Measurements from ENCODE around the gene CLCN2. TPM values are rescaled to one million over a fixed set of nuclear protein-coding genes. Genes with fewer than 3 reads are reported as not detected.
A peak's percentile ranks its signal among the peaks of the same experiment; 100 is the strongest.

CLCN2 gene
- total RNA-seq, 4 donors from 2014 or later = 1.8 to 3.4 (median 2.7) TPM

DNA sequence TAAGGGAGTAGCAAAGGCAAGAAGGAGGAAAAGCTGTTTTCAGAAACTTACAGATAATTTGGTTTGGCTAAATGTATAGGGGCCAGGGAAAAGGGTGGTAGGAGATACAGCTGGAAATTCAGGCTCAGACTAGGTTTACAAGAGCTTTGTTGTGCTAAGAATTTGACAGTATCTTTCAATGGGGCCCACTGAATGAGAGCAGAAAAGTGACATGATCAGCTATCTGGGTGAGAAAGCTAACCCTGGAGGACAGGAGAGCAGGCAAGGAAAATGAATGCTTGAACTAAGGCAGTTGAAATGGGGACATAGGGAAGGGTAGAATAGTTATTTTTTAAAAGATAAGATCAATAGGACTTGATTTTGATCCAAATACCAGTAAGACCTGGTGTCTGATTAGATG lies 49.8 kb downstream of the CLCN2 start:
- TF ChIP-seq EP300 (IDR thresholded peaks at IDR 0.05) (no peak), POLR2A (IDR thresholded peaks at IDR 0.05; ENCODE audit: low read depth) (no peak), POLR2AphosphoS5 (IDR thresholded peaks at IDR 0.05) (no peak)
- TF ChIP-seq, protein P1, sequence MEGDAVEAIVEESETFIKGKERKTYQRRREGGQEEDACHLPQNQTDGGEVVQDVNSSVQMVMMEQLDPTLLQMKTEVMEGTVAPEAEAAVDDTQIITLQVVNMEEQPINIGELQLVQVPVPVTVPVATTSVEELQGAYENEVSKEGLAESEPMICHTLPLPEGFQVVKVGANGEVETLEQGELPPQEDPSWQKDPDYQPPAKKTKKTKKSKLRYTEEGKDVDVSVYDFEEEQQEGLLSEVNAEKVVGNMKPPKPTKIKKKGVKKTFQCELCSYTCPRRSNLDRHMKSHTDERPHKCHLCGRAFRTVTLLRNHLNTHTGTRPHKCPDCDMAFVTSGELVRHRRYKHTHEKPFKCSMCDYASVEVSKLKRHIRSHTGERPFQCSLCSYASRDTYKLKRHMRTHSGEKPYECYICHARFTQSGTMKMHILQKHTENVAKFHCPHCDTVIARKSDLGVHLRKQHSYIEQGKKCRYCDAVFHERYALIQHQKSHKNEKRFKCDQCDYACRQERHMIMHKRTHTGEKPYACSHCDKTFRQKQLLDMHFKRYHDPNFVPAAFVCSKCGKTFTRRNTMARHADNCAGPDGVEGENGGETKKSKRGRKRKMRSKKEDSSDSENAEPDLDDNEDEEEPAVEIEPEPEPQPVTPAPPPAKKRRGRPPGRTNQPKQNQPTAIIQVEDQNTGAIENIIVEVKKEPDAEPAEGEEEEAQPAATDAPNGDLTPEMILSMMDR (IDR thresholded peaks at IDR 0.05) = no peak
- no peak overlapping the region for H3K4me3 ChIP-seq
- peaks cover 15 to 19% (median 17%) of the 10 kb centered on the region in 4 donors for H3K4me1 ChIP-seq
- no peaks in the 10 kb centered on the region for H3K9me3 ChIP-seq
- H3K36me3 ChIP-seq = peaks cover 19 to 41% (median 34%) of the 10 kb centered on the region in 4 donors
- no peak overlapping the region for H3K27ac ChIP-seq (replicated peaks in 1 of 4)
- intact Hi-C loops (cut with DNase I) = no loop called here
- H3K27me3 ChIP-seq = no peaks in the 10 kb centered on the region
- DNase-seq (ENCODE audit: extremely low spot score) = no peak

- peaks cover 46 to 61% (median 59%) of the 10 kb centered on the region in 4 donors for H3K36me3 ChIP-seq
- TF ChIP-seq POLR2A (IDR thresholded peaks at IDR 0.05; ENCODE audit: low read depth) (no peak), POLR2AphosphoS5 (IDR thresholded peaks at IDR 0.05) (no peak), EP300 (IDR thresholded peaks at IDR 0.05) (no peak)
- TF ChIP-seq, protein P1 (IDR thresholded peaks at IDR 0.05) = no peak
- intact Hi-C loops (cut with DNase I) = no loop called here
- 72% methylated on average over 7 of the region's 7 CpGs for WGBS
- H3K4me1 ChIP-seq = peaks cover 0 to 2% (median under 1%) of the 10 kb centered on the region in 4 donors
- H3K4me3 ChIP-seq = no peak overlapping the region
- no peaks in the 10 kb centered on the region for H3K27me3 ChIP-seq
- no peaks in the 10 kb centered on the region for H3K9me3 ChIP-seq
- DNase-seq (ENCODE audit: extremely low spot score) = no peak
- no peak overlapping the region for H3K27ac ChIP-seq (replicated peaks in 1 of 4)
Measured at GRCh38 chr3:184308744-184309143, 52.7 kb downstream of the CLCN2 start.

DNA sequence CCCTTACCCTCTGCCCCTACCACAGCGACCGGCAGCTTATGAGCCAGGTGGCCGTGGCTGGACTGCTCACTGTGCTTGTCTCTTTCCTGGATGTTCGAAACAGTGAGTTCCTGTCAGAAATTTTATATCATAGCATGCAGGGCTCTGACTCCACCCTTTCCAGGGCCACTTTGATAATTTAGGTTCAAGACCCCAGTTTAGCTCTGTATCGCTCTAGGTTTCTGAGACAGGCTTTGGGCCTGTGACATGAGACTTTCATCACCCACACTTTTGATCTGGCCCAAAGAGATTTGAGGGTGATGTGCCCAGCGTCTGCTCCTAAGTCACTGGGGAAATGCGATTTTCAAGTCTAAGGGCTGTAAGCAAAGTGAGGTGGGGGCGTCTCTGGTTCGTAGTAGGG lies 53.5 kb downstream of the CLCN2 start:
- 92% methylated on average over 9 of the region's 9 CpGs for WGBS
- TF ChIP-seq EP300 (IDR thresholded peaks at IDR 0.05) (no peak), POLR2AphosphoS5 (IDR thresholded peaks at IDR 0.05) (no peak)
- TF ChIP-seq, protein P1 (IDR thresholded peaks at IDR 0.05) = no peak
- no peaks in the 10 kb centered on the region for H3K4me1 ChIP-seq
- H3K27ac ChIP-seq (replicated peaks in 1 of 4) = no peak overlapping the region
- no peak for DNase-seq (ENCODE audit: extremely low spot score)
- peaks cover 54 to 69% (median 67%) of the 10 kb centered on the region in 4 donors for H3K36me3 ChIP-seq
- H3K4me3 ChIP-seq = no peak overlapping the region
- no peaks in the 10 kb centered on the region for H3K9me3 ChIP-seq
- no peaks in the 10 kb centered on the region for H3K27me3 ChIP-seq
- intact Hi-C loops (cut with DNase I) = no loop called here

DNA sequence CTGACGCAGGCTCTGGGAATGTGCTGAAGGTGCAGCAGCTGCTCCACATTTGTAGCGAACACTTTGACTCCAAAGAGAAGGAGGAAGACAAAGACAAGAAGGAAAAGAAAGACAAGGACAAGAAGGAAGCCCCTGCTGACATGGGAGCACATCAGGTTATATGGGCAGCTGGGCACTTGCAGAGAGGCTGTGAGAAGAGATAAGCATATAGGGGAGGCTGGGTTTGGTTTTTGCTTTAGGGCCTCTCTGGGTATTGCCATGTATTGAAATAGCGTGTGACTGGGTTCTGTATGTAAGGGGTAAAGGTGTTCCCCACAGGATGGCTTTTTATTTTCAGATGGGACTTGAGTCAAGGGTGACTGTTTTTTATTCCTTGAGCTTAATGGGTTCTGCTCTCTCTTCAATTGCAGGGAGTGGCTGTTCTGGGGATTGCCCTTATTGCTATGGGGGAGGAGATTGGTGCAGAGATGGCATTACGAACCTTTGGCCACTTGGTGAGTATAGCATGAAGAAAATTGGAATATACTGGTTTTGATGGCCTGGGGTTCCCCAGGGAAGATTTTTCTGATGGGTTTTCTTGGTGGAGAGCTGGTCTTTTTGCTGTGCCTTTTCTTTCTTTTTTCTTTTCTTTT lies 54.9 kb downstream of the CLCN2 start:
- DNase-seq (ENCODE audit: extremely low spot score) = no peak
- Histone ChIP-seq H3K27ac (replicated peaks in 1 of 4) (no peak overlapping the region), H3K27me3 (no peaks in the 10 kb centered on the region), H3K4me3 (no peak overlapping the region), H3K4me1 (peaks cover 0 to 10% (median 0%) of the 10 kb centered on the region in 4 donors), H3K36me3 (peaks cover 69 to 84% (median 82%) of the 10 kb centered on the region in 4 donors), H3K9me3 (no peaks in the 10 kb centered on the region)
- intact Hi-C loops (cut with DNase I) = no loop called here
- no peak for TF ChIP-seq EP300 (IDR thresholded peaks at IDR 0.05)
- TF ChIP-seq, protein P1 (IDR thresholded peaks at IDR 0.05) = no peak
- no peak for TF ChIP-seq POLR2AphosphoS5 (IDR thresholded peaks at IDR 0.05)
- TF ChIP-seq POLR2A (IDR thresholded peaks at IDR 0.05; ENCODE audit: low read depth) = no peak
- 82% methylated on average over 4 of the region's 4 CpGs for WGBS

GRCh38 chr3:184305577-184305976 lies 55.8 kb downstream of the CLCN2 start:
- no peaks in the 10 kb centered on the region for H3K9me3 ChIP-seq
- 67% methylated on average over 1 of the region's 1 CpG for WGBS
- H3K27me3 ChIP-seq = no peaks in the 10 kb centered on the region
- TF ChIP-seq, protein P1 (IDR thresholded peaks at IDR 0.05) = peak in 2 of 3 experiments; percentile 11 to 29
- no peak for TF ChIP-seq EP300 (IDR thresholded peaks at IDR 0.05)
- TF ChIP-seq POLR2AphosphoS5 (IDR thresholded peaks at IDR 0.05) = no peak
- H3K27ac ChIP-seq (replicated peaks in 1 of 4) = no peak overlapping the region
- peaks cover 70 to 93% (median 91%) of the 10 kb centered on the region in 4 donors for H3K36me3 ChIP-seq
- intact Hi-C loops (cut with DNase I) = no loop called here
- peaks cover 4 to 19% (median 5%) of the 10 kb centered on the region in 4 donors for H3K4me1 ChIP-seq
- no peak overlapping the region for H3K4me3 ChIP-seq
- no peak for DNase-seq (ENCODE audit: extremely low spot score)

Measured in esophagus muscularis mucosa (tissue), 4 donors.